HG03565 (cell line): Measurements from ENCODE around the gene RAB4A.

Source experiments
- ATAC-seq: cut with Tn5 transposase; IDR thresholded peaks from one replicate; pipeline ENCODE4 v1.9.1; 2021; ENCODE audit warnings: mild to moderate bottlenecking, moderate library complexity; ENCODE audit not compliant: unreplicated experiment

Gene RAB4A

DNA sequence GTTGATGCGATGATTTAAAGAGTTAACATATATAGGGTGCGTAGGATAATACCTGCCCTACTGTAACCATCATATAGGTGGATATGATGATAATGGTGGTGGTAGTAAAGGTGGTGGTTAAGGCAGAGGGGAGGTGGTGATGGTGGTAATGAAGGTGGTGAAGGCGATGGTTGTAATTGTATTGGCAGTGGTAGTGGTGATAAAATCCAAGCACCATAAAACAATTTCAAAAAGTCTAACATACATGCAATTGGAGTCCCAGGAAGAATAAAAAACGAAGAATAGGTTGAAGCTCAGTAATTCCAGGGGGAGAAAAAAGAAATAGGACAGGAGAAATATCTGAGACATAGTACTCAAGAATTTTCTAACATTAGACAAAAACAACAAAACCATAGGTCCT, 27.3 kb upstream of the RAB4A start:
- no peak for ATAC-seq

DNA sequence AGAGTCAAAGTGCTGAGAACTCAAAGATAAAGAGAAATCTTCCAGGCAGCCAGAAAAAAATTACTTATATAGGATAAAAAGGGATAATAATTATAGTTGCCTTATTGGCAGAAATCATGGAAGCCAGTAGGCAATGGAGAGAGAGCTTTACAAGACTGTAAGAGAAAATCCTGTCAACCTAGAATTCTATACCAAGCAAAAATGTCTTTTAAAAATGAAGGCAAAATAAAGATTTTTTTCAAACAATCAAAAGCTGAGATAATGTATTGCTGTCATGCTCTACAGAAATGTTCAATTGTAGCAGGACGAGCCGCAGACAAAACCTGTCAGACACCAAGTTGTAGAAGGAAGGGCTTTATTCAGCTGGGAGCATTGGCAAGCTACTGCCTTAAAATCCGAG, 26.8 kb upstream of the RAB4A start:
- no peak for ATAC-seq

DNA sequence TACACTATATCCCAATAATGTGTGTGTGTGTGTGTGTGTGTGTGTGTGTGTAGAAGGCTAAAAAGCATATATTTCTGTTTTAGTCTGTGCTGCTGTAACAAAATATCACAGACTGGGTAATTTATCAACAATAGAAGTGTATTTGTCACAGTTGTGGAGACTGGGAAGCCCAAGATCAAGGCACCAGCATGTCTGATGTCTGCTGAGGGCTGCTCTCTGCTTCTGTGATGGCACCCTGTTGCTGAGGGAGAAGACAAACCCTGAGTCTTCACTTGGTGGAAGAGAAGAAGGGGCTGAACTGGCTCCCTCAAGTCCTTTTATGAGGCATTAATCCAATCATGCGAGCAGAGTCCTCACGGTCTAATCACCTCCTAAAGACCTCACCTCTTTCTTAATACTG, 23.0 kb upstream of the RAB4A start:
- ATAC-seq = no peak

DNA sequence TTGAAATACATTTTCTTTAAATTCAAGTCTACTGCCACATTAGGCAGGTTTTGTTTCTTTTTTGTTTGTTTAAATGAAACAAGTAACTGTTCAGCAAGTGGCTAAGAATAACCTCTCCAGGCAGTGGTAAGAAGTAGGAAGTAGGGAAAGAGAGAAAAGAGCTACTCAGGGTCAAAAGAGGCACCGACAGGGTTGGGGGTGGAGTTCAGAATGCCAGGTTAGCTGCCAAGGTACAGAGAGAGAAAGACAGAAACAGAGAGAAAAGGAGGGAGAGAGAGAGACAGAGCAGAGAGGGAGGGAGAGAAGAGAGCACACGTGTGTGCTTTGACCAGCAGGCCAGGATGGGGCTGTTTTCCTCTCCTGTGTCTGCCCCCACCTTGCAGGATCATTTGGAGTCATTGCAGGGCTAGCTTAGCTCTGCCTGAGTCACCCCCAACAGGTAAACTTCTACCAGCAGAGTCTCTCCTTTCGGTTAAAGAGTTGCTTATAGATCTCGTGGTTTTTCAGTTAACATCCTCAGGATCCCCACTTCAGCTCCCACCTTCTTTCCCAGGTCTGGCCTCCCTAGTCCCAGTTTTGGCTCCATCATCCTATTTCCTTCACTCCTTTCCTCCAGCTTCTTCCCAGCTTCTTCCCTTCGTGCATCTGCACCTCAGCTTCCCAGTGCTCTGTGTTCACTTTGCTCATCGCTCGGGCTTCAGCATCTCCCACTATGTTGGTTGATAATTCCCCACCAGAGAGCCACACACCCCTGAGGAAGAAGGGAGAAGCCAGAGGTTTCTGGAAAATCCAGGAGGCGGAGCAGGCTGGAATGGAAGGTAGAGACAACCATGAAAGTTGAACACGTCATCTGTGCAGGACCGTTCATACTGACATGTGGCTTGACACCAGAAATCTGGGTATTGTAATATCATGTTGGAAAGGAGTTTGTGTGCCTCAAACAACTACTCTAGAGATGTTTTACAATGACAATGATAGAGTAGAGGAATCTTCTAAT, 21.8 kb upstream of the RAB4A start:
- ATAC-seq = no peak

DNA sequence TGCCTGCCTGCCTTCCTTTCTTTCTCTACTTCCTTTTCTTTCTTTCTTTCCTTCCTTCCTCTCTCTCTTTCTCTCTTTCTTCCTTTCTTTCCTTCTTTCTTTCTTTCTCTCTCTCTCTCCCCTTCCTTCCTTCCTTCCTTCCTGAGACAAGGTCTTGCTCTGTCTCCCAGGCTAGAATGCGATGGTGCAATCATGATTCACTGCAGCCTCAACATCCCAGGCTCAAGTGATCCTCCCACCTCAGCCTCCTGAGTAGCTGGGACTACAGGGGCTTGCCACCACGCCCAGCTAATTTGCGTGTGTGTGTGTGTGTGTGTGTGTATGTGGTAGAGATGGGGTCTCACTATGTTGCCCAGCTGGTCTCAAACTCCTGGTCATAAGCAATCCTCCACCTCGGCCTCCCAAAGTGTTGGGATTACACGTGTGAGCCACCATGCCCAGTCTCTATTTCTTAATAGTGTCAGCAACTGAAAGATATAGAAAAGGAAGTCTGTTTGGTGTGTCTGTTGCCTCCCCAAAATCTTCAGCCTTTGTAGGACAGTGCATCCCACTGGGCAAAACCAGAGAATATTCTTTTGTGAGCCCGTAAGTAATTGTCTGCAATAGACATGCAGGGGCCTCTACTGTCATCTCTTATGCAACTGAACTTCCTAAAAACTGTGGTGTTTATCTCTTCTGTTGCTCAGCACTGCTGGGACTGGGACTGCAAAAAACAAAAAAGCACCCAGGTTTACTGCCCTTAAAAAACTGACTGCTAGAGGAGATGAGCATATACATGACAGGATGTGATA, 20.9 kb upstream of the RAB4A start:
- ATAC-seq = no peak

DNA sequence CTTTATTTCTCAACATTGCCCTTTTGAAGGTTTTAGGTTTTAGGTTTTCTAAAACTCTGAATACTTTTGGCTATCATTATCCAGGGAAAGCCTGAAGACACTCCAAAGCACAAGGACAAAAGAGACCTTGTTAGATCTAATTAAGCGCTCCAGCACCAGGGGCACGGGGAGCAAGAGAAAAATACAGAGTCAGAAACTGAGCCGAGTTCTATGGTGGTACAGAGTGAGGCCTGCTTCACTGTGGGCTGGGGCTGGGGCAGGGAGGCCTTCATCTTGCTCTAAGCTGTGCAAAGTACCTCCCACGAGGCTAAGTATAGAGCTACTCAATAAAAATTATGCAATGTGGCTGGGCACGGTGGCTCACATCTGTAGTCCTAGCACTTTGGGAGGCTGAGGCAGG, 19.7 kb upstream of the RAB4A start:
- ATAC-seq = no peak

DNA sequence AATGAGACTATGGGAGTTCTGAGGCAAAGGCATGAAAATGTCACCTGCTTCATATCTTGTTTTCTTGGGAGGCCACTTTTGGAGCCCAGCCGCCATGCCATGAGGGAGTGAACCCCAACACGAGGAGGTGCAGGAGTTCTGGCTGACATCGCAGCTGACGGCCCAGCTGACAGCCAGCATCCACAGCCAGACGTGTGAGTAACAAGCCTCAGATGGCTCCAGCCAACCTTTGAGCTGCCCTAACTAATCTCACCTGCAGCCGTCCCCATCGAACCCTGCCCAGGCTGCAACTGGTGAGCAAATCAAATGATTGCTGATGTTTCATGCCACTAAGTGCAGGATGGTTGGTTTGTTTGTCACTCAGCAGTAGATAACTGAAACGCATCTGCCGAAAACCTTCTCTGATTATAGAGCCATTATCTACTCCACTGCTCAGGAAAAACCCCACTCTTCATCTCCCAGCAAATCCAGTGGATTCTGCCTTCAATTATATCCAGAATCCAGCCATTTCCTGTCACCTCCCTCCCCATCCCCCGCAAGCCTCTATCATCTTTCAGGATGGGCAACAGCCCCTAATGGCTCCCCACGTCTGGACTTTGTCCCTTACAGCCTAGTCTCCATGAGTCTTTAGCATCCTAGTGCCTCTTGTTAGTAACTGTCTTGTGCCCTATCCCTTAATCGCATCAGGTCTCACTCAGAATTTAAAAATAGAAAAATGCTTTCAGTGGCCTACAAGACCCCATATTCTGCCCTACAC, 18.5 kb upstream of the RAB4A start:
- ATAC-seq = no peak

DNA sequence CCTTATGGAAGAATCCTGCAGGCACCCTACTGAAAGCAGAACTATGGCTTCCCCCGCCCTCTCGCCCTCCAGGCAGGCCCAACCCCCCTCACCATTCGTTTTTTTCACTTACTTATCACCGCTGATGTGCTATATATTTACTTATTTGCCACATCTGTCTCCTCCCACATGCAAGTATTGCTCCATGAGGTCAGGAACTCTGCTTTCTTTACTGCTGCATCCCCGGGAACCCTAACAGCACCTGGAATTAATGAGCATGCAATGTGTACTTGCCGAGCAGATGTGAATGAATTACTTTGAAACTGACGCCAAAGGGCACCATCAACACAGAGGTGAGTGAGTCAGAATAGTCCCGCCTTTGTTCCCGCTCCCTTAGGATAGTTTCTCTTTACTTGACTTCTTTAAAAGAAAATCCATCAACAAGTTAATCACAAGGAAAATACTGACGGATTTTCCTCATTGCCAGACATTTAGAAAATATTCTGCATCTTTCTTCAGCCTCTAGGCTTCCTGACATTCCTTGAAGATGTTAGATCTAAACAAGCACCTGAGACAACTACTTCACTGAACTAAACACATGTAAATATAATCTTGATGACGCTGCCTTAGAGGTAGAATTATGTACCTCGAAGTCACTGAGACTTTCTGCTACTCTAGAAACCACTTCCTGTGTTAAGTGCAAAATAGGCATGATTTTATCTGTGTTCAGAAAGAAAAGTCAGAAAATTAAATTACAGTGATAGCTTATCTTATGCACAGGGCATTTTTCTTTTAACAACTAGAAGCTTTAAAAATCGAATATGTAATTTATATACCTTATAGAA, 17.5 kb upstream of the RAB4A start:
- peak; percentile 46 for ATAC-seq

DNA sequence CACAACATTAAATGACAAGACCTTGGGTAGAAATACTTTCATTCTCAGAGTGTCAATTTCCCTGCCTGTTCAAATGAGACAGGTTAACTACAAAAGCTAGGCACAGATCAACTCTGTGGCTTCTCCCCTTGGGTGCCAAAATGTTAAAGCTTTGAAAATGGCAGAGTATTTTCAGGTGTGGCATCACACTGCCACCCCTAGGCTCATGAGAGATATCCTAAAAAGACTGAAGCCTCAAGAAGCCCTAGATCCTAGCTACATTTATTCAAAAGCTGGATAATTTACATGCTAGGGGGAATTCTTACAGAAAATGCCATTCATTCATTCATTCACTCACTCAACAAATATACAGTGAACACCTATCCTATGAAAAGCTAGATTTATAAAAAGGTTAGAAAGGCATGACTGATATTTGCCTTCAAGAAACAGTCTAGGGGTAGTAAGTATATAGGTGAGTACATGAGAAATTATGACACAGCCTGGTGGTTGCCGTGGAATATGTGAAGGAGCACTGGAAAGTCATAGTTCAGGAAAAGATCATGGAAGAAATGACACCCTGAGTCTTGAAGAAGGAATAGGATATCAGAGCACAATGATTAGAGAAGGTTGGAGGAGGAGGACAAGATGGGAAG, 15.9 kb upstream of the RAB4A start:
- ATAC-seq = no peak

DNA sequence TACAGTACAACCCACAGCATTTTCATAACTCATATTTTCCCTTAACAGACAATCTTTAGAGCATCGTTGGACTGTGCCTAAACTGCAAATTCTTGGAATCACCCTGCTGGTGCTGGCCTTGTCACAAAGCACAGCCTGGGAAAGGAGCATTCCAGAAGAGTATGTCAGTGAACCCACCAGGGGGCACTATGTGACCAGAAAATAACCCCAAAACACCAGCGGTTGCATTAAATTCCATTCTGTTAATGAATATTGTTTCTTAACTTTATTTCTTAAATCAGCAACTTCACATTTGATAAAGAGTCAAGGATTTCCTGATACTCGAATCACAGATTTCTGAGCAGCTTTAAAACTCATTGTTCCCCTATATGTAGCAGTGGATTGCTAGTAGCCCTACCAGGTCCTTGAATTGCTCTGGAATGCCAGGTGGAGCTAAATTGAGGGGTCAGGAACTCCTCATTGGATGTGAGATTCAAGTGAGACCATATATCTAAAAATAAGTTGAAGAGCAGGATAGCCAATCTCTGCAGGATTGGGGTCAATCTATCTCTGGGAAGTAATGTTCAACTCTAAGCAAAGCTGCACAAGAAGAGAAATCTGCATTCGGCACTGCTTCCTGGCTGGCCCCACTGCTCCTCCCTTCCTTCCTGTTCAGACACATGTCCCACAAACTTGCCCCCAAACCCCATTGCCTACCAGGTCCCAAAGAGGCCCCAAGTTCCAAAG, 12.7 kb upstream of the RAB4A start:
- ATAC-seq = no peak

DNA sequence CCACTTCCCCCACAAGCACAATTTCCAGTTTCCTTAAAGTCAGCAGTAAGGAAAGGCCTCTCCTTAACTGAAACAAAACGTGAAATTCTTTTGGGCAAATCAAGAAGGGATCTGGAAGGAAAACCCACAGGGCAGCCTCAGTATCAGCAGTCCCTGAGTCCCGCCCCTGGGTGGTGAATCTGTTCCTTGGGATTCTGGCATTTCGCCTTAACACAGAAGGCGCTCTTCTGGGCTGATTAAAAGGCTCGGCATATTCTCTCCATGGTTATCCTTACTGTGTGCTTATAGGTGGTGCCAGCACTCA, 12.2 kb upstream of the RAB4A start:
- ATAC-seq = no peak

DNA sequence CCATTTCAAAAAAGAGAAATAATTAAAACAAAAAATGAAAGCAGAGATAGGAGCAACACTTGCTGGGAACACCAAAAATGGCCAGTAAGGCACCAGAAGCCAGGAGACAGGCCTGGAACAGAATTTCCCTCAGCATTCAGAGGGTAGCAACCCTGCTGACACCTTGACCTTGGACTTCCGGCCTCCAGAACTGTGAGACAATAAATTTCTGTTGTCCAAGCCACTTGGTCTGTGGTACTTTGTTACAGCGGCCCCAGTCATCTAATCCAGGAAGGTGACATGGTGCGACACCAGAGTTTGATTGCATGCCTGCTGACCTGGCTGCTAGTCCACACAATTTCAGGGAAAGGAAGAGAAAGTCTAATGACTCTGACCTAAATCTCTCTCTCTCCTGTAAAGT, 10.6 kb upstream of the RAB4A start:
- ATAC-seq = no peak

DNA sequence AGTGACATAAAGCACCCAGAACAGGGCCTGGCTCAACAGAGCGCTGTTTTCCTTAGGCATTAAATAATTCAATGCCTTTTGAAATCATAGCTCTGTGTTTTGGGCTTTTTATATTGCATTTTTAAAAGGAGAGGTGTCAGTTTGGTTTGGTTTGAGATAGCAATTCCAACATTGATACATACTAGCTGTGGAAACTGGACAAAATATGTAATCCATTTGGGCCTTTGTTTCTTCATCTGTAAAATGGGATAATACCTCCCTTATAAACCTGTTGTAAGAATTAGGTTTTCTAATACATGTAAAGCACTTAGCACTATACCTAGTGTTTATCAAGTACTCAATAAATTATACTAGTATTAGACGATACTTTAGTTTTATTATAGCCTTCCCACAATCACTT, 8.7 kb upstream of the RAB4A start:
- no peak for ATAC-seq

DNA sequence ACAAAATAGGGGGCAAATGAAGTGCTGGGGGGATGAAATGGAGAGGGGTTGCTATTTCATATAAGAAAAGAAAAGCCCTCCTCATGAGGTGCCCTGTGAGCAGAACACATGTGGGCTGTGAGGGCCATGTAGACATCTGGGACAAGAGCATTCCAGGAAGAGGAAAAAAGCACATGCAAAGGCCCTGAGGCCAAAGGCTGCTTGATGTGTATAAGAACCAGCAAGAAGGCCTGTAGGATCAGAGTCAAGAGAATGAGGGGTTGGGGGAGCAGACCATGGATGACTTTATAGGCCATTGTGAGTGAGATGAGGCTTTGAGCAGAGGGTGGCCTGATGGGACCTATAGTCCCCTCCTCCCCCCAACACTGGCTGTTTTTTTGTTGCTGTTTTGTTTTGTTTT, 7.7 kb upstream of the RAB4A start:
- ATAC-seq = no peak

DNA sequence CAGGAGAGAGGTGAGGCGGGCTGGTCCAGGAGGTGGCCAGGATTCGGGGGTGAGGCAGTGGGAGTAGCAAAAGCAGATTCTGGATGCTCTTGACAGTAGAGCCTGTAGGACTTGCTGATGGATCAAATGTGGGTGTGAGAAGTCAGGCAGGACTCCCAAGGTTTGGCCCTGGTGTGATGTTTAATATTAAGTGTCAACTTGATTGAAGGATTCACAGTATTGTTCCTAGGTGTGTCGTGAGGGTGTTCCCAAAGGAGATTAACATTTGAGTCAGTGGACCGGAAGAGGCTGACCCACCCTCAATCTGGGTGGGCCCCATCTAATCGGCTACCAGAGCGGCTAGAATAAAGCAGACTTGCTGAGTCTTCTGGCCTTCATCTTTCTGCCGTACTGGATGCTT, 6.8 kb upstream of the RAB4A start:
- no peak for ATAC-seq

DNA sequence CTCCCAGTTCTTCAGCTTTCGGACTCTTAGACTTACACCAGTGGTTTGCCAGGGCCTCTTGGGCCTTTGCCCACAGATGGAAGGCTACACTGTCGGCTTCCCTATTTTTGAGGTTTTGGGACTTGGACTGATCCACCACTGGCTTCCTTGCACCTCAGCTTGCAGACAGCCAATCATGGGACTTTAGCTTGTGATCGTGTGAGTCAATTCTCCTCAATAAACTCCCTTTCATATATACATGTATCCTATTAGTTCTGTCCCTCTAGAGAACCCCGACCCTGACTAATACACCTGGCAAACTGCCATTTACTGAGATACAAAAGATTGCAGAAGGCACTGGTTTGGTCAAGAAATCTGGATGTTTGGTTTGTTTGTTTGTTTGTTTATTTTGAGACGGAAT, 6.4 kb upstream of the RAB4A start:
- no peak for ATAC-seq

DNA sequence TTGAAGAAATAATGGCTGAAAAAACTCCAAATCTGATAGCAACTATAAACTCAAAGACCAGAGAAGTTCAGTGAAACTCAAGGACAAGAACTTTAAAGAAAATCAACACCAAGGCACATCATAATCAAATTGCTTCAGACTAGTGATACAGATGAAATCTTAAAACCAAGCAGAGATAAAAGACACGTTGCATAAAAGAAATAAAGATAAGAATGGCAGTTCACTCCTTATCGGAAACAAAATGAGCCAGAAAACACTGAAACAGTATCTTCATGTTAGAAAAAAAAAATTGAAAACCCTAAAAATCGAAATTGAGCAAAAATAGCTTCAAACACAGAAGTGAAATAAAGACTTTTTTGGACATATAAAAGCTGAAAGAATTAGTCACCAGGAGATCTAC, 4.6 kb upstream of the RAB4A start:
- ATAC-seq = no peak

DNA sequence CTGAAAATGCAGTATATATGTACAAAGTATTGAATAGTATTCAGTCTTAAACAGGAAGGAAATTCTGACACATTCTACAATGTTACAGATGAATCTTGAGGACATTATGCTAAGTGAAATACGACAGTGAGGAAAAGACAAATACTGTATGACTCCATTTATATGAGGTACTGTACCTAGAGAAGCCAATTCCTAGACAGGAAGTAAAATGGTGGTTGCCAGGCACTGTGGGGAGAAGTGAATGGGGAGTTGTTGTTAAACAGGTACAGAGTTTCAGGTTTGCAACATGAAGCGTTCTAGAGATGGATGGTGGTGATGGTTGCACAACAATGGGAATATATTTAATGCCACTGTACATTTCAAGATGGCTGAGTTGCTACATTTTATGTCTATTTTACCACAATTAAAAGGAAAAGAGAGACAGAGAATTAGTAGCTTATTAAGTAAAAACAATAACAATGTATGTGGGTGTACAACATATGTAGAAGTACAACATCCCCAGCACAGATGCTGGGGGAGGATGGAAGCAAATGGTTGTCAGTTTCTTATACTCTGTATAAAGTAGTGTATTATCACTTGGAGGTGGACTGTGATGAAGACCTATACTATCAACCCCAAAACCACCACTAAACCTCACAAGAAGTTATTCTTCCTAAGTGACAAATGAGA, 3.9 kb upstream of the RAB4A start:
- ATAC-seq = no peak

DNA sequence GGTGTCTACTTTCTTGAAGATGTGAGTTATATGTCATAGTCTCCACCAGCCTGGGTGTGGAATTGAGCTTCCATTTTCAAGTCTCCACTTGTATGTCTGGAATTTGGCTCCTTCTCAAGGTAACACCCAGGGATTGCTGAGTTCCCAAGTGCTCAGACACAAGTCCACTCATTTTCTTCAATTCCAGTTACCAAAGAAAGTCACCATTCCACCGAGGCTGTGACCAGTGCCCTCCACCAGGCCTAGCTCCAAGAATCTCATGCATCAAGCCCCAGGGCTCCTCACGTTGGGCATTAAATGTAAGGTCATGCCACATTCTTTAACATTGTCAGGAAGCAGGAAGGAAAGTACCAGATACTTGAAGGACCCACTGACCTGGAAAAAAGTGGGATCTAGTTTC, 2.4 kb upstream of the RAB4A start:
- ATAC-seq = no peak
